Activated T-helper 1 cell treated with Interleukin-2 at 50 U/mL for 16 hours (primary cell): ENCODE results near the gene MRO.
"Not testable (repeated sequence)": the region's sequence is repeated elsewhere in the genome, so short reads cannot be mapped to it uniquely, and the experiment has no call there.

Experiments used
- DNase-seq: peaks from one replicate; pipeline ENCODE4 v3.0.0-alpha.2; 2020; ENCODE audit warnings: low read depth

The MRO gene

DNA sequence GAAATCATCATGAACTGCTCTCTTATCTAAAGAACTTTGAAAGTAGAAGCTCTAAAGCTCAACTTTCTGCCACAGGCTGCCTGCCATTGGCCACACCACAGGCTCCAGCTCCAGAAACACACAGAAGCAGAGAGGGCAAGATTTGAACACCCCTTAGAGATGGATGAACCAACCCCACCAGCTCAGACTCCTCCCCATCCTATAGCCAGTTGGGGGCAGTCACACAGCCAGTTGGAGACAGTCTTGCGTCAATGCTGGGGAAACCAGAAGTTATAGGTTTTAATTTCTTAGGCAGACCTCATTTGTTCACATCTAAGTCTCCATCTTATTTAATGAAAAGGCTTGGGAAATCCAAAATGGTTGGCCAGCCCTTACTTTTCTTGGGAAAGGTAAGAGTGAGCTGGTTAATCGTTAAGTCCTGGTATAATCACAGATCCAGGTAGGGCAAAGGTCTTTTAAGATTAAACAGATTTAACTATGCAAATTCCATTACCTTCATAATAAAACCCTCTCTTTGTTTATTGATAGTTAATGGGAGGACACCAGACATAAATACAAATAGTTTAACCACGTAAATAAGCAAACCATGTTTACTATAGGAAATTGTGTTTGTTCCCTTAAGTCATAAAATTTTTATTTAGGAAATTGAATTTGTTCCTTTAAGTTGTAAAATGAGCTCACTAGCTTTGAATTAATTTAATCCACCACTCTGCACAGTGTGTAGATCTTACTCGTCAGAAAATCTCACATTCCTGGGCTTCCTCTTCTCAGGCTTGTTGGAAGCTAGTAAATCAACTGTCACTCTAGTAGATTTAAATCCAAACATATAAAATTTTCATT lies 28.0 kb downstream of the MRO start:
- no peak for DNase-seq

DNA sequence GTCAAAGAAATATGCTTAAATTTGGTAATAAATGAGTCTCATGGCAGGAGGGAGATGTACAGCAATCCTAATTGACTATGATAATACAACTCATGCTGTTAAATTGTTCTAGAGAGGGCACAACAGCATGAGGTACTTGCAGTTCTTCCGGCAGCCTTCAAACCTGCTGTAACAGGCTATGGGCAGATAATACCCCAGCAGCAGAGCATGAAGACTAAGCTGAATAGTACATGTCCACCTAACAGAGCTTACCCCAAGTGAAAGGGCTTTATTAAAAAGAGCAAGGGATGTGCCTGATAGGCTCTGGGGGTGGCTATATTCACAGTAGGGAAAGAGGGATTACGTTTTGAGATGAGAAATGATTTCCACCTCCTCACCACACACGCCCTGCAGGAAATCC lies 28.9 kb downstream of the MRO start:
- DNase-seq = no peak

DNA sequence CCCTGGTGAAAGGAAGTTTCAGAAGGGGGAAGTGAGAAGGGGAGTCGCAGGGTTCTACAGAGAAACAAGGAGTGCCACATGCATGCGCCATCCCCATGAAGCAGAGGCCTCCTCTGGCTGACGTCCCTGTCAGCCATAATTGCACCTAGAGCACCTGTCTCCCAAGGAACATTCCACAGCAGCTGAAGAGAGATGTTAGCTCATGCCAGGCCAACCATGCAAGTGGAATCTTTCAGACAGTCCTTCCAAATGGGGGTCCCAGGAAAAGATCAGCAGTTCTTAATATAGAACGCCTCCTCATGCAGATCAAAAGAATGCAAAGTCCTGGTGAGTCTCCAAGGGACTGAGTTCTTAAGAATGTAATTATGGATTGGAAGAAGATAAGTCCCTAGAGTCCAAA lies 29.6 kb downstream of the MRO start:
- DNase-seq = no peak

DNA sequence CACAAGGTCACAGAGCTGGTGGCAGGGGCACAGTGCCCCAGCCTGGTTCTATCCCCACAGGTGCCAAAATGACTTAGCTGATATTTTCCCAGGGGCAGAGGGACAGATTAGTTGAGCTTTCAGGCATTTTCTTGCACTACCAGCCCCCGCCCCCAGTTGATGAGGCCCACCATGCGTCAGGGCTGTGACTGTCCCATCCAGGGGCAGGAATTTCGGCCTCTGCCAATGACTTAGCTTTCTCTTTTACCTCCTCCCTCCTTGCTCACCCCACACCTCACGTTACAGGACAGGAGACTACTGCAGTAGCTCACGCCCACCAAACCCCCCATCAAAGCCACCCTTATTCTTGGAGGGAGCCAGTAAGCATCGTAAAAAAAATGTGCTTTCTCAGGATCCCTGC lies 31.5 kb downstream of the MRO start:
- DNase-seq = no peak

DNA sequence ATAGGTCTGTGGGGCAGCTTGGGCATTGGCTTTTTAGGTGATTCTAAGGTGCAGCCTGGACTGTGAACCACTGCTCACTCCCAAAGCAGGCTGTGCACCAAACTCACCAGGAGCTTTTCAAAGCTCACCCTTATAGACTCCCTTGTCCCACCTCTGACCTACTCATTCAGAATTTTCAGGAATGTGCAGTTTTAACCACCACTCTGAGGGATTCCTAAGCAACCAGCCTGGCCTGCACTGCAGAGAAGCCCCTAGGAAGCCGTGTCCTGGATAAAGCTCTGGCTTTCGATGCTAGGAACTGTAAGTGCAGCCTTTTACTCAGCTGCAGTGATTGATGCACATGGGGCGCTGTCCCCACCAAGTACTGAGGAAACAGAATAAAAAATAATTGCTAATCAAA lies 33.0 kb downstream of the MRO start:
- DNase-seq = no peak

DNA sequence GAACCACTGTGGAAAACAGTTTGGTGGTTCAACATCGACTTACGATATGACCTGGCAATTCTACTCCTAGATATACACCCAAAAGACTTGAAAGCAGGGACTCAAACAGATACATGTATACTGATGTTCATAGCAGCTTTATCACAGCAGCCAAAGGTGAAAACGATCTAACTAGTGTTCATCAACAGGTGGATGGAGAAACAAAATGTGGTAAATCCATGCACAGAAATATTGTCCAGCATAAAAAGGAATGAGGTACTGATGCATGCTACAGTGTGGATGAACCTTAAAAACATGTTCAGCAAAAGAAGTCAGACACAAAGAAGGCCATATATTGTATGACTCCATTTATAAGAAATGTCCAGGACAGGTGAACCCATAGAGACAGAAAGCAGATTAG lies 36.3 kb downstream of the MRO start:
- DNase-seq = no peak

DNA sequence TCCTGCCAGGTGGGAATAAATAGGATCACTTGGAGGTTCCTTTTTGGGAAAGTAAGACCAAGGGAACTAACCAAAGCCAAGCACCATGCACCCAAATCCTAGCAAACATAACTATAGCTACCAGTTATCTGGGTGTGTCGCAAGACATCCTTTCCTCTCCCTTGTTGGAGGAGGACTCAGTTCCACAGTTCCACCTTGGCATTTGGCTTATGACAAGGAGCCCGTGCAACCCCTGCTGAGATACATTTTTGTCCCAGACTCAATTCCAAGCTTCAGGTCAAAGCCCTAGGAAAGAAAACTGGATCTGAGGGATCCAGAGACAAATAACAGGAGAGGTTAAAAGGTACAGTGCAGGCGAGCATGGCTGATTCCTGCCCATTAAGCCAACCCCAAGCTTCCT lies 40.8 kb downstream of the MRO start:
- DNase-seq = not testable (repeated sequence)

DNA sequence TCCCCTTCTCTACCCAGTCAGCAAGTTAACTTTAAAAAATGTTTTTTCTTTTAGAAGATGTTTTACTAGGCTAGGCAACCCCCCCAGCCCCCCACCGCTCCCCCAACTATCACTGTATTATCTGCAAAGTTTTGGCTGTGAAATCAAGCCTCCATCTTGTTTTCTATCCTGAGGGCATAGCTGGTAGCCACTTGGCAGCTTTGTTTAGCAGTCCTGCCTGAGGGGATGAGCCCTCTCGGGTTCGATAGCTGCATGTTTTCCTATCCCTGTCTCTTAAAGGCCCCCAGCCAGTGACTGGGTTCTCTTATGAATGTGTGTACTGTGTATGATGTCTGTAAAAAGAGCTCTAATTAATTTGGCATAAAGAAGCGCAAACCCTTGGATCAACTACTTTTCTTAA lies 43.4 kb downstream of the MRO start:
- DNase-seq = no peak

DNA sequence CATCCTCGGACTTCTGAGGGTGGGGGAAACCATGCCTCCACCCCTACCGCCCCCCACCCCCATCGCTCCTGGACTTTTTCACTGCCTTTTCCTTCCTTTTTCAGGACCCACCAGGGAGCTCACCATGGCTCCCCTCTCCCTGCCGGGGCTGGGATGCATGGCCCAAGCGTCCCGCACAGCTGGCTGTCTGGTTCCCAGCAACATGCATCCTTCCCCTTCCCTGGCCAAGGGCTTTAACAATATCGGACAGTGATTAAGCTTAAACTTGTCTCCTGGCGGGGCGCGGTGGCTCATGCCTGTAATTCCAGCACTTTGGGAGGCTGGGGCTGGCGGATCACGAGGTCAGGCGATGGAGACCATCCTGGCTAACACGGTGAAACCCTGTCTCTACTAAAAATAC lies 44.1 kb downstream of the MRO start:
- no peak for DNase-seq

DNA sequence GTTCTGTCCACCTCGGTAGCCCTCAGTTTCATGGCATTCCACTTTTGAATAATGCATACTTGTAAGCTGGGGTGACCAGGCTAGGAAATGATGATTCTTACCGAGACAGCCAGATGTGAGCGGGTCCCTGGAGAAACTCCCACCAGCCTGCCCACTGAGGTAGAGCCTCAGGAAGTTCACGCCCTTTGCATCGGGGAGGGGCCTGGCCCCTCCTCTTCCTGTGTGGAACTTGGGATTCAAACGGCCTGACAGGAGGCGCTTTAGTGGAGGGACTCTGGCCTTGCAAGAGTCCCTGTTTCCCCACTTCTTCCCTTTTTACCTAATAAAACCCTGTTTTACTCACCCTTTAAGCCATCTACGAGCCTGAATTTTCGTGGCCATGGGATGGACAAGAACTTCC lies 44.6 kb downstream of the MRO start:
- DNase-seq = no peak

DNA sequence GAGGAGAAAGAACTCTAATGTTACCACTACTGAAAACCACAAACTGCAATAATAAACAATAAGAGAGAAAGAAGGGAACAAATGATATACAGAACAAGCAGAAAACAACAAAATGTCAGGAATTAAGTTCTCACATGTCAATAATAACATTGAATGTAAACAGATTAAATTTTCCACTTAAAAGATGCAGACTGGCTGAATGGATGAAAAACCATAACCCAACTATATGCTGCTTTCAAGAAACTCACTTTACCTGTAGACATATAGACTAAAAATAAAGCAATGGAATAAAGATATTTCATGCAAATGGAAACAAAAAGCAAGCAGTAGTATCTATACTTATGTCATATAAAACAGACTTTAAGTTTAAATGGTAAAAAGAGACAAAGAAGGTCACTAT lies 50.4 kb downstream of the MRO start:
- no peak for DNase-seq

DNA sequence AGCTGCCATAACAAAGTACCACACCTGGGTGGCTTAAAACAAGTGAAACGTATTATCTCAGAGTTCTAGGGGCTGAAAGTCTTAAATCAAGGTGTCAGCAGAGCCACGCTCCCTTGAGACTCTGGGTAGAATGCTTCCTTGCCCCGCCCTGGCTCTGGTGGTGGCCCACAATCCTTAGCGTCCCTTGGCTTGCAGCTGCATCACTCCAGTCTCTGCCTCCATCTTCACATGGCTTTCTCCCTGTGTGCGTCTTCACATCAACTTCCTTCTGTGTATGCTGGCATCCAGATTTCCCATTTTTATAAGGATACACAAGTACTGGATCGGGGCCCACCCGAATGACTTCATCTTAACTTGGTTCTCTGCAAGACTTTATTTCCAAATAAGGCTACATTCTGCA lies 62.5 kb downstream of the MRO start:
- DNase-seq = no peak

DNA sequence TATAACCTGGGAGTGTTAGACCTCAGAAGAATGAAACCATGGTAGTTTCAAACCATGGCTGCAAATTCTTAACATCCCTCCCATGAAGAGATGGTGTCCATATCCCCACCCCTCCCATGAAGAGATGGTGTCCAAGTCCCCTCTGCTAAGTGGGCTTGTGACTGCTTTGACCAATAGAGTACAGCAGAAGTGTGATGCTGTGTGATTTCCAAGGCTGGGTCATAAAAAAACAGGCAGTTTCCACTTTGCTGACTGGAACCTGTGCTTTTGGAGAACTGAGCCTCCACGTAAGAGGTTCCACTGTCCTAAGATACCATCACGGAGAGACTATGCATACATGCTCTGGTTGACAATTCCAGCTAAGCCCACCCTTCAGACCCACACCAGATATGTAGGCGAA lies 65.5 kb downstream of the MRO start:
- no peak for DNase-seq

DNA sequence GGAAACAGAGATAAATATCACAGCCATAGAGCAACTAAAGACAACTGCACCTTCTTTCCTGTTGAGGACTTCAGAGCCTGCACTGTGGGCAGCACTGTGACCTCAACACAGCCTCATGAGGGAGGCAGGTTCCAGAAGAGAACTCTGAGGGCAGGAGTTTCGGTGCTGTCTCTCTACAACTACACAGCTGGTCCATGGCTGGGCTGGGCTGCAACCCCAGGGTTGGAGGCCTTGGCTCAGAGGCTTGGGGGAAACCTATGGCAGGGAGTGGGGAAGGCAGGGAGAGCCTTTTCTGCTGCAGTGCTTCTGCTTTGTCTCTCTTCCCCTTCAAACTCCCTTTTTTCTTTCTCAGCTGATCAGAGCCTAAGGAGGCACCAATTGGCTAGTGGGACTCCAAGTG lies 66.5 kb downstream of the MRO start:
- DNase-seq = no peak

DNA sequence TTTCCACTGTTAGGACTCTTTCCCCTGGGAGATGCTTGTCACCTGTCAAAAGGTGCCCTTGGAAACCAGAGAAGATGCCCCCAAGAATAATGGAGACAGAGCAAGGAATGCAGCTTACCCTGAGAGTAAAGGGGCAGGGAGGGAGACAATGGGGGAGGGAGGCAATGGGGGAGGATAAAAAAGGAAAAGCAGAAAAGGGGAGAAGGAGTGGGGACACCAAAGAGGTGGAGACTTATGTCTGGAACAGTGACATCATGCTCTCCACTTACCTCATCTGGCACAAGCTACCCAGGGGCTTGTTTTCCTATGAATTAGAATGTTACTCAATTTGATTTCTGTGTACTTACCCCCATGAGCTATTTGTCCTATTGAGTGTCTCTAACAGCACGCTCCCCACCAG lies 67.9 kb downstream of the MRO start:
- no peak for DNase-seq

DNA sequence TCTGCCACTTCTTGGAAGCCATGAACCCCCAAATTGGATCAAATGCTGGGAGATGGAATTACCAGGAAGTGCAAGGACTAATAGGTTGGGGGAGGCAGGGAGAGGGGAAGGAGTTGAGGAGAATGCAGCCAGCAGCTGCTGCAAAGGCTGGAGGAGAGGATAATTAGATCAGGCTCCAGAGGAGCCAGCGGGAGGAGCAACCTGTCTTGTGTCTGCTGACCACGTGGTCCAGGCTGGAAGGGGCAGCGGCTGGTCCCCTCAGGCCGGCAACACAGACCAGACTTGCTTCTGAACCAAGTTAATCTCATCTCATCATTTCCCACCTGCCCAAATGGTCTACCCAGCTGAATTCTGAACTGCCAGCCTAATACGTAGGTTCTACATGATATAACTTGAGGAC lies 68.3 kb downstream of the MRO start:
- no peak for DNase-seq

DNA sequence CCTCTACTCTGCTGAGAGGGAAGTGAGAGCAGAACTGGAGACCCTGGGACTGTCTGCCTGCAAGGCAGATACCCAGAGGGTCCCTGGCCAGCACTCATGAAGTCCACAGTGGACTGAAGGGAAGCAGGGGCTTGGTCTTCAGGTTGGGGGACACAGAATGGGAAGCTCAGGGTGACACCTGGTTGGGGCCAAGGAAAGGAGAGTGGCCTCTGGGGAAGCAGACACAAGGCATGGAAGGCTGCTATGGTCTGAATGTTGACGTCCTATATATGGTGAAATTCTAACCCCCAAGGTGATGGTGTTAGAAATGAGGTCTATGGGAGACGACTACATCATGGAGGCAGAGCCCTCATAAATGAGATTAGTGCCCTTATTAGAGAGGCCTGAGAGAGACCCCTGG lies 69.3 kb downstream of the MRO start:
- no peak for DNase-seq

DNA sequence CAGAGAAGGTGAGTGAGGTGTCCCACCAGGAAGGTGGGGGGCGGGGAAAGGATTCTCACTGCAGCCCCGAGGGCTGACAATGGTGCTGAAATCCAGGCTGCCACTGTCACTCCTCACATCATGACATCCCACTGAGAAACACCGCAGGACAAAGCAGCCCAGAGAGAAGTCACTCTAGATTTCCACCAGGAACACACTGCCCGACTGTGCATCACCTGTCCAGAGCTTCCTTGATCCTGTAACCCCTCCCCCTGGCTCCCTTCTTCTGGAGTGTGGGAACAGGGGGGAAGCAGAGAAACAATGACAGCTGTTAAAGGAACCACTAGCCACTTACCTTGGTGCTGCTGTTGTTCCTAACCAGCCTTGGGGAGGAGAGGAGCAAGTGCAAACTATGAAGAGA lies 69.9 kb downstream of the MRO start:
- no peak for DNase-seq

DNA sequence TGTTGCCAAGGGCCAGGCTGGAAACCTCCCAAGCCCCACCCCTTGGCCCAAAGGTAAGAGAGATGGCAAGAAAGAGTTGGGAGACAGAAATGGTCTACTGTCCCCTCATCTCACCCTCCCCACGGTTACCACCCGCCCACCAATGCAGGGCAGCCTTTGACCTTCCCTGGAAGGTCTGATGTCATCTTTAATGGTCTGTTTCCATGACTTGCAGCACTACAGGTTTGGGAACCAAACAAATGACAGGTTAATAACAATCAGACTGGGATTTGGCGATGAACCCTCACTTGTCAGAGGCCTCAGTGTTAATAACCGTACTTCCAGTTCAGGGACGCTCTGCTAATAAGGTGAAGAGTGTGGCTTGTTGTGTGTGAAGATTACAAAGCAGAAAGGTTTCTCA lies 70.4 kb downstream of the MRO start:
- DNase-seq = no peak

DNA sequence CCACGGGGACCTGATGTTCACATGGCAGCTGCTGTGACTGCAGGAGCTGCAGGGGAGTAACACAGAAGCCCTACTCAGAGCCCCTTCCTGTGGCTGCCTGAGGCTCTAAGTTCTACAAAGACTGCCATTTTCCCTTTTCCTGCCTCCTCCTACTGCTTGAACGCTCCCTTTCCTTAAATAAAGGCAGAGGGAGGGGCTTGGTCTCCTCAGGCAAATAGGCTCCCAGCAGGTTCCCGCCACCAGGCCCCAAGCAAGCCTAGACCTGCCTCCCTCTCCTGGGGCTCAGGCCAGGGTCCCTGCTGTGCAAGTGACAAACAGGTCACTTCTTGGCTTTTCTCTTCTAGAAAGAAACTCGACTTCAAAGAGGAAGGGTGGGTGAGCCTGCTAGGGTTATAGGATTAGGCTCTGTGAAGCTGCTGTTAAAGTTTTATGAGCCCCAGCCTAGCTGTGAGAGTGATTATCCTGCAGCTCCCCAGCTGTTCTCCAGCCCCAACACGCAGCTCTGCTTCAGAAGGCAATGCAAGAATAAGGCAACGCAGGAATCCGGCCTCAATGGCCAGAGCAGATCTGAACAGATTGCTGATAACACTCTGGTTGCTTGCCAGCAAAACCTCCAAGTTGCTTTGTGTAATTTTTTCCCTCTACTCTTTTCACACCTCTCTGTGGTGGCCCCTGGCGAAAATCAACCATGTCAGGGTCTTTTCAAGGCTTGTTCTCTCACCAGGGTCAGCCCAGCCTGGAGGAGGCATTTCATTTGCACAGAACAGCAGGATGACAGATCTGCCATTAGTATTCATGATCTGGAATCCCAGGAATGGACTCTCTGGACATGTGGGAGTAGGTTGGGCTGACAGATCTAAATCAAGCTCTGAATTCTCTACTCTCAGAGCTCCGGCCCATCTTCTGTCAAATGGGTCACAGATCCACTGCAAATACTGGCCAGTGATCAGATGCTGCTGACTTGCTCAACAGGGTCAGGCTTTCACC lies 71.3 kb downstream of the MRO start:
- DNase-seq = no peak

DNA sequence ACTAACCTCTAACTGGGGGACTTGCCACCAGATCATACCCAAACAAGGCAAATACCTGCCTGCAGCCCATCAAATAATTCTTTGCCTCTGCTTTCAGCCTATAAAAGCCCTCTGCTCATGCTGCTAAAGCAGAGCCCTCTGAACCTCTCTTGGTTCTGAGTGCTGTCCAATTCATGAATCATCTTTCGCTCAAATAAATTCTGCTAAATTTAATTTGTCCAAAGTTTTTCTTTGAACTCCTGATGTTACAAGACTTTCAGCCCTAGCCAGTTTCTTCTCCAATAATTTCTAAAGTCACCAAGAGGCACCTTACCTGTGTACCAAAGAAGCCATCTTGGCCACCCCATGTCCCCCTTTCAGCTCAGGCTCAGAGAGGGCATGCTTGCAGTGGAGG lies 72.0 kb downstream of the MRO start:
- DNase-seq = no peak

DNA sequence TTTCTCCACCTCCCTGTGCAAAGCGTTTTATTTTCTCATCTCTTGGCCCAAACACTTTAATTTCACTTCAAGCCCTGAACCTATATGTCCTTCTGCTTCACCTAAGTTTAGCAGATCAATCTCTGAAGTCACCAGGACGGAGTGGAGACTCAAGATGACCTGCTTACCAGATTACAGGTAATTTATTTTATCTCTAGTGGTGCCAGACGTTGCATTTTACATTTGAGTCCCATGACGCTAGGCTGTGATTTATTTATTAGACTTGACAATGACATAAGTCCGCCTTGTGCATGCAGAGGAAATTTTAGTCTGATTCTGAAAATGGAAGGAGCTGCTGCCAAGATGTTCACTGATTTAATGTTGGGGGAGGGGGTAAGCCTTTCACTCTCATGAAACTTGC lies 73.9 kb downstream of the MRO start:
- no peak for DNase-seq
